ENCODE measurements around the gene WDR49.

WDR49 gene

DNA sequence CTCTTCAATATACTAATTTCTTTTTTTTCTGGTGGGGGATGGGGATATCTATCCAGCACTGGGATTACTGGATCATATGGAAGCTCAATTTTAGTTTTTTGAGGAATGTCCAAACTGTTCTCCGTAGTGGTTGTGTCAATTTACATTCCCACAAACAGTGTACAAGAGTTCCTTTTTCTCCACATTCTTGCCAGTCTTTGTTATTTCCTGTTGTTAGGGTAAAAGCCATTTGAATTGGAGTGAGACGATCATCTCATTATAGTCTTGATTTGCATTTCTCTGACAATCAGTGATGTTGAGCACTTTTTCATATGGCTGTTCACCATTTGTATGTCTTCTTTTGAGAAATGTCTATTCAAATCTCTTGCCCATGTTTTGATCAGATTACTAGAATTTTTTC is 12.8 kb upstream of the WDR49 start:
- TF ChIP-seq YY1 (IDR thresholded peaks at IDR 0.05; ENCODE audit: low read depth), result no peak
- no peak for TF ChIP-seq TEAD4 (IDR thresholded peaks at IDR 0.05)
- no peak for TF ChIP-seq CEBPB (IDR thresholded peaks at IDR 0.05)
- TF ChIP-seq FOXM1 (IDR thresholded peaks at IDR 0.05; ENCODE audit: borderline replicate concordance, low read depth), result no peak
- TF ChIP-seq, protein P1, sequence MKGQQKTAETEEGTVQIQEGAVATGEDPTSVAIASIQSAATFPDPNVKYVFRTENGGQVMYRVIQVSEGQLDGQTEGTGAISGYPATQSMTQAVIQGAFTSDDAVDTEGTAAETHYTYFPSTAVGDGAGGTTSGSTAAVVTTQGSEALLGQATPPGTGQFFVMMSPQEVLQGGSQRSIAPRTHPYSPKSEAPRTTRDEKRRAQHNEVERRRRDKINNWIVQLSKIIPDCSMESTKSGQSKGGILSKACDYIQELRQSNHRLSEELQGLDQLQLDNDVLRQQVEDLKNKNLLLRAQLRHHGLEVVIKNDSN (IDR thresholded peaks at IDR 0.05), result no peak
- TF ChIP-seq CREB1 (IDR thresholded peaks at IDR 0.05; ENCODE audit: low read depth), result no peak
- TF ChIP-seq EP300 (IDR thresholded peaks at IDR 0.05; ENCODE audit: borderline replicate concordance), result no peak
- no peak for TF ChIP-seq TAF1 (IDR thresholded peaks at IDR 0.05; ENCODE audit: low read depth)
- TF ChIP-seq, protein P2, sequence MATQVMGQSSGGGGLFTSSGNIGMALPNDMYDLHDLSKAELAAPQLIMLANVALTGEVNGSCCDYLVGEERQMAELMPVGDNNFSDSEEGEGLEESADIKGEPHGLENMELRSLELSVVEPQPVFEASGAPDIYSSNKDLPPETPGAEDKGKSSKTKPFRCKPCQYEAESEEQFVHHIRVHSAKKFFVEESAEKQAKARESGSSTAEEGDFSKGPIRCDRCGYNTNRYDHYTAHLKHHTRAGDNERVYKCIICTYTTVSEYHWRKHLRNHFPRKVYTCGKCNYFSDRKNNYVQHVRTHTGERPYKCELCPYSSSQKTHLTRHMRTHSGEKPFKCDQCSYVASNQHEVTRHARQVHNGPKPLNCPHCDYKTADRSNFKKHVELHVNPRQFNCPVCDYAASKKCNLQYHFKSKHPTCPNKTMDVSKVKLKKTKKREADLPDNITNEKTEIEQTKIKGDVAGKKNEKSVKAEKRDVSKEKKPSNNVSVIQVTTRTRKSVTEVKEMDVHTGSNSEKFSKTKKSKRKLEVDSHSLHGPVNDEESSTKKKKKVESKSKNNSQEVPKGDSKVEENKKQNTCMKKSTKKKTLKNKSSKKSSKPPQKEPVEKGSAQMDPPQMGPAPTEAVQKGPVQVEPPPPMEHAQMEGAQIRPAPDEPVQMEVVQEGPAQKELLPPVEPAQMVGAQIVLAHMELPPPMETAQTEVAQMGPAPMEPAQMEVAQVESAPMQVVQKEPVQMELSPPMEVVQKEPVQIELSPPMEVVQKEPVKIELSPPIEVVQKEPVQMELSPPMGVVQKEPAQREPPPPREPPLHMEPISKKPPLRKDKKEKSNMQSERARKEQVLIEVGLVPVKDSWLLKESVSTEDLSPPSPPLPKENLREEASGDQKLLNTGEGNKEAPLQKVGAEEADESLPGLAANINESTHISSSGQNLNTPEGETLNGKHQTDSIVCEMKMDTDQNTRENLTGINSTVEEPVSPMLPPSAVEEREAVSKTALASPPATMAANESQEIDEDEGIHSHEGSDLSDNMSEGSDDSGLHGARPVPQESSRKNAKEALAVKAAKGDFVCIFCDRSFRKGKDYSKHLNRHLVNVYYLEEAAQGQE (IDR thresholded peaks at IDR 0.05; ENCODE audit: low read depth), result no peak
- TF ChIP-seq RAD21 (IDR thresholded peaks at IDR 0.05; ENCODE audit: low read depth), result no peak
- TF ChIP-seq TCF12 (IDR thresholded peaks at IDR 0.05; ENCODE audit: low read depth), result no peak
- TF ChIP-seq MAX (IDR thresholded peaks at IDR 0.05), result no peak
- no peak for TF ChIP-seq NFIC (IDR thresholded peaks at IDR 0.05)
- no peak for TF ChIP-seq EGR1 (IDR thresholded peaks at IDR 0.05)
- TF ChIP-seq ZBTB7A (IDR thresholded peaks at IDR 0.05; ENCODE audit: low read depth), result no peak

GRCh38 chr3:167662919-167663400 is 9.2 kb upstream of the WDR49 start:
- TF ChIP-seq CREB1 (IDR thresholded peaks at IDR 0.05; ENCODE audit: low read depth) (no peak), ZBTB7A (IDR thresholded peaks at IDR 0.05; ENCODE audit: low read depth) (no peak), FOXM1 (IDR thresholded peaks at IDR 0.05; ENCODE audit: borderline replicate concordance, low read depth) (no peak), TCF12 (IDR thresholded peaks at IDR 0.05; ENCODE audit: low read depth) (no peak), NFIC (IDR thresholded peaks at IDR 0.05) (no peak), RAD21 (IDR thresholded peaks at IDR 0.05; ENCODE audit: low read depth) (no peak), CEBPB (IDR thresholded peaks at IDR 0.05) (no peak), EP300 (IDR thresholded peaks at IDR 0.05; ENCODE audit: borderline replicate concordance) (no peak), YY1 (IDR thresholded peaks at IDR 0.05; ENCODE audit: low read depth) (no peak), MAX (IDR thresholded peaks at IDR 0.05) (no peak), TAF1 (IDR thresholded peaks at IDR 0.05; ENCODE audit: low read depth) (no peak), EGR1 (IDR thresholded peaks at IDR 0.05) (no peak), TEAD4 (IDR thresholded peaks at IDR 0.05) (no peak)
- TF ChIP-seq, protein P2 (IDR thresholded peaks at IDR 0.05; ENCODE audit: low read depth), result no peak
- TF ChIP-seq, protein P1 (IDR thresholded peaks at IDR 0.05), result no peak

GRCh38 chr3:167657684-167658225 is 4.0 kb upstream of the WDR49 start:
- TF ChIP-seq YY1 (IDR thresholded peaks at IDR 0.05; ENCODE audit: low read depth) (no peak), CREB1 (IDR thresholded peaks at IDR 0.05; ENCODE audit: low read depth) (no peak), CEBPB (IDR thresholded peaks at IDR 0.05) (no peak), TAF1 (IDR thresholded peaks at IDR 0.05; ENCODE audit: low read depth) (no peak), MAX (IDR thresholded peaks at IDR 0.05) (no peak), EGR1 (IDR thresholded peaks at IDR 0.05) (no peak)

DNA sequence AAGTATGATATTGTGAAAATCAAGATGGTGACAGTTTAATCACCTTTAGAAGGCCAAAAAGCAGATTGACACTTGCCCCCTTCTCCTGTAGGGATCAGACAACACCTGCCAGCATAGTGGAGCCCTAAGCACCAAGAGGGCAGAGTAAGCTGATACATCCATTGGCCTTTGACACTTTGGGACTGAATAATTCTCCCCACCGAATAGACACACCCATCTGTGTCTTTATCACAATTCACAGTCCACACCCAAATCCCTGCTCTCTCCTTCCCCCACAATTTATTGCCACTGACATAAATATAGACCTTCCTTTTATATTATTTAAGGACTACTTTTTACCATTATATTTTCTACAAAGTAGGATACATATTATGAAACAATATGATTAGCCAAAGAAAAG is 3.1 kb upstream of the WDR49 start:
- TF ChIP-seq, protein P2 (IDR thresholded peaks at IDR 0.05; ENCODE audit: low read depth), result no peak
- TF ChIP-seq NFIC (IDR thresholded peaks at IDR 0.05), result no peak
- no peak for TF ChIP-seq ZBTB7A (IDR thresholded peaks at IDR 0.05; ENCODE audit: low read depth)
- no peak for TF ChIP-seq EP300 (IDR thresholded peaks at IDR 0.05; ENCODE audit: borderline replicate concordance)
- no peak for TF ChIP-seq CREB1 (IDR thresholded peaks at IDR 0.05; ENCODE audit: low read depth)
- no peak for TF ChIP-seq FOXM1 (IDR thresholded peaks at IDR 0.05; ENCODE audit: borderline replicate concordance, low read depth)
- no peak for TF ChIP-seq TAF1 (IDR thresholded peaks at IDR 0.05; ENCODE audit: low read depth)
- no peak for TF ChIP-seq TEAD4 (IDR thresholded peaks at IDR 0.05)
- no peak for TF ChIP-seq MAX (IDR thresholded peaks at IDR 0.05)
- no peak for TF ChIP-seq TCF12 (IDR thresholded peaks at IDR 0.05; ENCODE audit: low read depth)
- no peak for TF ChIP-seq RAD21 (IDR thresholded peaks at IDR 0.05; ENCODE audit: low read depth)
- TF ChIP-seq EGR1 (IDR thresholded peaks at IDR 0.05), result no peak
- no peak for TF ChIP-seq CEBPB (IDR thresholded peaks at IDR 0.05)
- TF ChIP-seq YY1 (IDR thresholded peaks at IDR 0.05; ENCODE audit: low read depth), result no peak
- TF ChIP-seq, protein P1 (IDR thresholded peaks at IDR 0.05), result no peak

Measured in Ishikawa (cell line).